HepG2 (cell line): Measurements from ENCODE around the gene MYLK. TPM values are rescaled to one million over a fixed set of nuclear protein-coding genes. Genes with fewer than 3 reads are reported as not detected.

Experiments used
- ARID5B ChIP-seq: IDR thresholded peaks from 2 replicates; pipeline ENCODE4 v1.4.0; 2020; ENCODE audit warnings: mild to moderate bottlenecking, missing genetic modification reagents
- CBX2 ChIP-seq, 2 experiments: fragments of 200-600 bp in 1 of 2; sonication (generic); formaldehyde crosslinking in 1 of 2; IDR thresholded peaks; 2 replicates each; pipeline versions ENCODE4 v1.7.0 to v1.8.1; 2018 to 2022; ENCODE audit warnings: low read depth in 2 of 2, low read length in 1 of 2, mild to moderate bottlenecking in 1 of 2, missing genetic modification reagents in 1 of 2
- CERS6 ChIP-seq: sonication (generic); formaldehyde crosslinking; IDR thresholded peaks from 2 replicates; pipeline ENCODE4 v1.5.0; 2020; ENCODE audit warnings: missing genetic modification reagents
- CSRNP2 ChIP-seq: sonication (generic); formaldehyde crosslinking; conservative IDR thresholded peaks from 2 replicates; pipeline ENCODE4 v1.8.0; 2022; ENCODE audit warnings: low read depth, missing genetic modification reagents
- E2F5 ChIP-seq: sonication (generic); formaldehyde crosslinking; conservative IDR thresholded peaks from 2 replicates; pipeline ENCODE4 v1.4.0; 2020; ENCODE audit warnings: missing genetic modification reagents
- KLF11 ChIP-seq: IDR thresholded peaks from 2 replicates; pipeline ENCODE4 v1.6.1; 2016; ENCODE audit warnings: missing compliant biosample characterization
- MIER3 ChIP-seq: IDR thresholded peaks from 2 replicates; pipeline ENCODE4 v1.6.1; 2016; ENCODE audit warnings: missing compliant biosample characterization, borderline replicate concordance
- REPIN1 ChIP-seq: sonication (generic); formaldehyde crosslinking; IDR thresholded peaks from 2 replicates; pipeline ENCODE4 v1.8.0; 2022; ENCODE audit warnings: missing genetic modification reagents, low read depth, mild to moderate bottlenecking, borderline replicate concordance
- RNF2 ChIP-seq: fragments of 450-650 bp; conservative IDR thresholded peaks from 2 replicates; pipeline ENCODE4 v1.6.1; 2016; ENCODE audit warnings: low read depth
- SETDB1 ChIP-seq: sonication (generic); formaldehyde crosslinking; IDR thresholded peaks from 2 replicates; pipeline ENCODE4 v1.5.1; 2020; ENCODE audit warnings: missing genetic modification reagents, mild to moderate bottlenecking, borderline replicate concordance
- TARDBP ChIP-seq: sonication (generic); formaldehyde crosslinking; IDR thresholded peaks from 2 replicates; pipeline ENCODE4 v1.8.0; 2022; ENCODE audit warnings: mild to moderate bottlenecking, missing genetic modification reagents
- U2AF1 ChIP-seq: fragments of 200-400 bp; formaldehyde crosslinking; optimal IDR thresholded peaks from 2 replicates; pipeline ENCODE3; 2017; ENCODE audit warnings: mild to moderate bottlenecking, low read depth, low read length
- ZC3H4 ChIP-seq: sonication (generic); formaldehyde crosslinking; IDR thresholded peaks from 2 replicates; pipeline ENCODE4 v1.4.0; 2020; ENCODE audit warnings: missing genetic modification reagents, borderline replicate concordance
- ZFP82 ChIP-seq: sonication (generic); formaldehyde crosslinking; IDR thresholded peaks from 2 replicates; pipeline ENCODE4 v1.5.1; 2020; ENCODE audit warnings: mild to moderate bottlenecking, missing genetic modification reagents, borderline replicate concordance
- ZNF136 ChIP-seq: sonication (generic); formaldehyde crosslinking; IDR thresholded peaks from 2 replicates; pipeline ENCODE4 v1.8.1; 2022; ENCODE audit warnings: low read depth, mild to moderate bottlenecking, moderate library complexity, missing genetic modification reagents
- ZNF234 ChIP-seq: sonication (generic); formaldehyde crosslinking; conservative IDR thresholded peaks from 2 replicates; pipeline ENCODE4 v1.5.1; 2020; ENCODE audit warnings: mild to moderate bottlenecking, missing genetic modification reagents
- ZNF256 ChIP-seq: sonication (generic); formaldehyde crosslinking; conservative IDR thresholded peaks from 2 replicates; pipeline ENCODE4 v1.4.0; 2020; ENCODE audit warnings: missing genetic modification reagents
- ZNF337 ChIP-seq: sonication (generic); formaldehyde crosslinking; IDR thresholded peaks from 2 replicates; pipeline ENCODE4 v1.5.1; 2020; ENCODE audit warnings: missing genetic modification reagents, low read depth, mild to moderate bottlenecking, borderline replicate concordance
- ZNF562 ChIP-seq: sonication (generic); formaldehyde crosslinking; IDR thresholded peaks from 2 replicates; pipeline ENCODE4 v1.8.0; 2022; ENCODE audit warnings: missing genetic modification reagents, borderline replicate concordance
- ZNF605 ChIP-seq: sonication (generic); formaldehyde crosslinking; IDR thresholded peaks from 2 replicates; pipeline ENCODE4 v1.8.0; 2022; ENCODE audit warnings: mild to moderate bottlenecking, missing genetic modification reagents
- ZNF652 ChIP-seq: IDR thresholded peaks from 2 replicates; pipeline ENCODE4 v1.6.1; 2016; ENCODE audit warnings: low read depth, borderline replicate concordance
- polyA plus RNA-seq, 8 experiments: library from polyadenylated mRNA; depleted of rRNA in 3 of 8; stranded (reverse) in 7 of 8; unstranded in 1 of 8; fragments of >200 nt; fragmentation: Illumina TruSeq in 4 of 8; extraction: Trizol in 4 of 8; gene quantifications; 2 replicates each; pipeline versions ENCODE4 v1.2.1 to v1.2.3, GENCODE V29; 2011 to 2016; ENCODE audit warnings: low read depth in 4 of 8, missing spikeins in 1 of 8, mixed read lengths in 1 of 8; ENCODE audit not compliant: insufficient read depth in 1 of 8
- total RNA-seq, 5 experiments: library from RNA; depleted of rRNA; stranded (reverse); fragments of >200 nt; fragmentation: Illumina TruSeq; extraction: Trizol; gene quantifications; 2 replicates each; pipeline ENCODE4 v1.2.3, GENCODE V29; 2016; ENCODE audit warnings: low read depth in 1 of 5
- TF ChIP-seq, protein P1 (sequence below): sonication (generic); formaldehyde crosslinking; IDR thresholded peaks from 2 replicates; pipeline ENCODE4 v1.4.0; 2020; ENCODE audit warnings: mild to moderate bottlenecking, missing genetic modification reagents

MYLK gene
- total and polyA plus RNA-seq, 2 of the 13 experiments (the other 11 are each of a cell fraction or from before 2014, with no cell fraction given) = 10.6 to 34.9 TPM

DNA sequence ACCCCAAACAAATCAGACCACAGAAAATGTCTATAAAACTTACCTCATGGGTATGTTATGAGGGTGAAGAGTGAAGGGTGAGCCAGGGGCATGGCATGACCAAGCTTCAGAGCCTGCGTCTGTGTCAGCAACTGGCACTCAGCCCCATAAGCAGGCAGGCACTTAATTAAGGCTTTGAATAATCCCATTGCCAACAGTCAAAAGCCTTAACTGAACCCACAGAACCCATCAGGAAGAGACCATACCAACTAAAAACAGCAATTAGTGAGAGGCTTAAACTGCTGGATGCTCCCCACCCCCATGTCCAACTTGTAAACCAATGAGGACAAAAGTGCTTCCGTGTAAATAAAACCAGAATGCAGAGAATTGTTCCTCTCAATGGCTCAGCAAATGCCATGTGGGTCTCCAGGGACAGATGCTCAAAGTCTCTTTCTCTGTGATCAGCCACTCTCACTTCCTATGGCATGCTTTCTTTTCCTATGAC, 126.0 kb downstream of the MYLK start (continued):
- no peak for TF ChIP-seq RNF2
- no peak for TF ChIP-seq ZNF234 (CRISPR knock-in tag)
- TF ChIP-seq ZNF136 (CRISPR knock-in tag) = no peak
- TF ChIP-seq ZNF605 (CRISPR knock-in tag) = no peak; the same call in 1 of the 2 replicates
- TF ChIP-seq ZC3H4 = no peak
- no peak for TF ChIP-seq ZNF652
- TF ChIP-seq REPIN1 (CRISPR knock-in tag) = no peak
- TF ChIP-seq ZNF256 (CRISPR knock-in tag) = no peak
- TF ChIP-seq E2F5 (CRISPR knock-in tag) = no peak
- TF ChIP-seq ZNF337 (CRISPR knock-in tag) = no peak
- no peak for TF ChIP-seq ZFP82 (CRISPR knock-in tag)
- no peak for TF ChIP-seq CSRNP2 (CRISPR knock-in tag)
- peak; percentile 65; the same call in 1 of the 2 replicates for TF ChIP-seq TARDBP (CRISPR knock-in tag)
- no peak for TF ChIP-seq SETDB1 (CRISPR knock-in tag)
- no peak for TF ChIP-seq CBX2 (IDR thresholded peaks at IDR 0.05; ENCODE audit: low read depth, low read length)
- TF ChIP-seq CBX2 (CRISPR knock-in tag; IDR thresholded peaks at IDR 0.05; ENCODE audit: low read depth) = no peak
- TF ChIP-seq KLF11 (CRISPR knock-in tag) = no peak
- peak; percentile 26; the same call in 1 of the 2 replicates for TF ChIP-seq MIER3
- TF ChIP-seq ARID5B (CRISPR knock-in tag) = peak; percentile 74
- no peak for TF ChIP-seq ZNF562 (CRISPR knock-in tag)
- TF ChIP-seq CERS6 (CRISPR knock-in tag) = no peak
- TF ChIP-seq U2AF1 = no peak
- TF ChIP-seq, protein P1, sequence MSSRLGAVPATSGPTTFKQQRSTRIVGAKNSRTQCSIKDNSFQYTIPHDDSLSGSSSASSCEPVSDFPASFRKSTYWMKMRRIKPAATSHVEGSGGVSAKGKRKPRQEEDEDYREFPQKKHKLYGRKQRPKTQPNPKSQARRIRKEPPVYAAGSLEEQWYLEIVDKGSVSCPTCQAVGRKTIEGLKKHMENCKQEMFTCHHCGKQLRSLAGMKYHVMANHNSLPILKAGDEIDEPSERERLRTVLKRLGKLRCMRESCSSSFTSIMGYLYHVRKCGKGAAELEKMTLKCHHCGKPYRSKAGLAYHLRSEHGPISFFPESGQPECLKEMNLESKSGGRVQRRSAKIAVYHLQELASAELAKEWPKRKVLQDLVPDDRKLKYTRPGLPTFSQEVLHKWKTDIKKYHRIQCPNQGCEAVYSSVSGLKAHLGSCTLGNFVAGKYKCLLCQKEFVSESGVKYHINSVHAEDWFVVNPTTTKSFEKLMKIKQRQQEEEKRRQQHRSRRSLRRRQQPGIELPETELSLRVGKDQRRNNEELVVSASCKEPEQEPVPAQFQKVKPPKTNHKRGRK (CRISPR knock-in tag) = no peak
